Activated CD4-positive, alpha-beta memory T cell treated with anti-CD3 and anti-CD28 coated beads for 36 hours (primary cell): ENCODE data around the gene CLEC2A. TPM values are rescaled to one million over a fixed set of nuclear protein-coding genes. Genes with fewer than 3 reads are reported as not detected.
A peak's percentile ranks its signal among the peaks of the same experiment; 100 is the strongest.
"Not testable (repeated sequence)": the region's sequence is repeated elsewhere in the genome, so short reads cannot be mapped to it uniquely, and the experiment has no call there.

ENCODE experiments used
- CTCF ChIA-PET: fragments of 350-600 bp; sonication (Branson Sonifier 250); formaldehyde crosslinking; loops from one replicate; lab custom pipeline; 2021; ENCODE audit warnings: antibody characterized with exemption, inconsistent platforms; lab: Charles Lee
- POLR2A ChIA-PET: fragments of 350-600 bp; sonication (Branson Sonifier 250); formaldehyde crosslinking; loops from one replicate; lab custom pipeline; 2021; ENCODE audit warnings: antibody characterized with exemption; lab: Charles Lee
- DNase-seq: peaks from one replicate; pipeline ENCODE4 v3.0.0-alpha.2; 2020
- H3K27ac Mint-ChIP-seq: one replicate; pipeline ENCODE4 v1.8.0; 2021; ENCODE audit warnings: mixed read lengths
- H3K27me3 Mint-ChIP-seq: one replicate; pipeline ENCODE4 v1.8.0; 2021; ENCODE audit warnings: mixed read lengths
- H3K36me3 Mint-ChIP-seq: one replicate; pipeline ENCODE4 v1.8.0; 2021; ENCODE audit warnings: mixed read lengths
- H3K4me1 Mint-ChIP-seq: one replicate; pipeline ENCODE4 v1.8.0; 2021; ENCODE audit warnings: low read depth, mixed read lengths
- H3K4me3 Mint-ChIP-seq: one replicate; pipeline ENCODE4 v1.8.0; 2021; ENCODE audit warnings: mild to moderate bottlenecking, mixed read lengths
- H3K9me3 Mint-ChIP-seq: one replicate; pipeline ENCODE4 v1.8.0; 2021; ENCODE audit warnings: mixed read lengths
- intact Hi-C: fragments of 100-400 bp; cut with micrococcal nuclease; formaldehyde crosslinking; loops from one replicate; pipeline ENCODE4 v1.15.1; 2023
- total RNA-seq, 2 experiments: library from RNA; stranded (reverse); gene quantifications; one replicate each; pipeline ENCODE4 v1.2.3, GENCODE V29; 2021

The CLEC2A gene
- total RNA-seq, 2 experiments from 2014 or later = not detected

DNA sequence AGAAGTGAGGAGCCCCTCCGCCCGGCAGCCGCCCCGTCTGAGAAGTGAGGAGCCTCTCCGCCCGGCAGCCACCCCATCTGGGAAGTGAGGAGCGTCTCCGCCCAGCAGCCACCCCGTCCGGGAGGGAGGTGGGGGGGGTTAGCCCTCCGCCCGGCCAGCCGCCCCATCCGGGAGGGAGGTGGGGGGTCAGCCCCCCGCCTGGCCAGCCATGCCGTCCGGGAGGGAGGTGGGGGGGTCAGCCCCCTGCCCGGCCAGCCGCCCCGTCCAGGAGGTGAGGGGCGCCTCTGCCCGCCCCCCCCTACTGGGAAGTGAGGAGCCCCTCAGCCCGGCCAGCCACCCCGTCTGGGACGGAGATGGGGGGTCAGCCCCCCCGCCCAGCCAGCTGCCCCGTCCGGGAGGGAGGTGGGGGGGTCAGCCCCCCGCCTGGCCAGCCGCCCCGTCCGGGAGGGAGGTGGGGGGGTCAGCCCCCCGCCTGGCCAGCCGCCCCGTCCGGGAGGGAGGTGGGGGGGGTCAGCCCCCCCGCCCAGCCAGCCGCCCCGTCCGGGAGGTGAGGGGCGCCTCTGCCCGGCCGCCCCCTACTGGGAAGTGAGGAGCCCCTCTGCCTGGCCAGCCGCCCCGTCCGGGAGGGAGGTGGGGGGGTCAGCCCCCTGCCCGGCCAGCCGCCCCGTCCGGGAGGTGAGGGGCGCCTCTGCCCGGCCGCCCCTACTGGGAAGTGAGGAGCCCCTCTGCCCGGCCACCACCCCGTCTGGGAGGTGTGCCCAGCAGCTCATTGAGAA lies 21.0 kb upstream of the CLEC2A start:
- H3K27me3 Mint-ChIP-seq, POLR2A ChIA-PET, DNase-seq, H3K9me3 Mint-ChIP-seq, H3K27ac Mint-ChIP-seq, CTCF ChIA-PET, H3K36me3 Mint-ChIP-seq, H3K4me3 Mint-ChIP-seq, intact Hi-C loops: not testable (repeated sequence)
- peaks cover 46% of the 10 kb centered on the region for H3K4me1 Mint-ChIP-seq

DNA sequence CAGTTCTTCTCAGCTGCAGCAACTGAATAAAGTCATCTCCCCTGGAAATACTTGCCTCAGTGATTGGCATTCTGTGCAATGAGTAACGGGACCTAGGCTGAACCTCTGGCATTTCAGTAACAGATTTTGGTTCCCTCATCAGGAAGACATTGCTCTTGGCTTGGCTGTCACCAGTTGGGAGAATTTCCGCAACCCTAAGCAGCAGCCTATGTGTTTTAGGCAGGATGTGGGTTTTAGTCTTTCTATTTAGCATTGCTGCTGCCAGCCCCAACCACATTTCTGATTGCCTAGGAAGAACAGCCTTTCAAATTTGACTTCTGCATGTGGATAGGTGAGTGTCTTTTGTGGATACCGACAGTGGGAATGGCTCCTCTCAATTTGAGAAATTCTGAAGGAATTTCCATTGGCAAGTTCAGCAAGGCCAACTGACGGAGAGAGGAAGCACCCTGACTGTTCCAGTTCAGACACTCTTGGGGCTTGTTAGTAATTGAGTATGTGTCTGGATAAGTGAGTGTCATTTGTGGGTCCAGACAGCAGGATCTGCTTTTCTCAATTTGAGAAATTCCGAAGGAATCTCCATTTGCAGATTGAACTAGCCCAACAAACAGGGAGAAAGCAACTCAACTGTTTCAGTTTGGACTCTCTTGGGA lies 19.0 kb upstream of the CLEC2A start:
- ChIA-PET POLR2A (no interaction called here), CTCF (interaction anchor here (1.1 to 1.7 kb wide), 2 partner anchors 188 to 190 kb away, joined by 3 to 6 read pairs; no protein-coding TSS in a partner anchor)
- Mint-ChIP-seq H3K4me3 (no peak overlapping the region), H3K4me1 (peaks cover 38% of the 10 kb centered on the region), H3K9me3 (no peaks in the 10 kb centered on the region), H3K27me3 (no peaks in the 10 kb centered on the region), H3K27ac (peak overlapping the region; percentile 52), H3K36me3 (no peaks in the 10 kb centered on the region)
- DNase-seq = peak; percentile 57
- intact Hi-C loops = no loop called here

DNA sequence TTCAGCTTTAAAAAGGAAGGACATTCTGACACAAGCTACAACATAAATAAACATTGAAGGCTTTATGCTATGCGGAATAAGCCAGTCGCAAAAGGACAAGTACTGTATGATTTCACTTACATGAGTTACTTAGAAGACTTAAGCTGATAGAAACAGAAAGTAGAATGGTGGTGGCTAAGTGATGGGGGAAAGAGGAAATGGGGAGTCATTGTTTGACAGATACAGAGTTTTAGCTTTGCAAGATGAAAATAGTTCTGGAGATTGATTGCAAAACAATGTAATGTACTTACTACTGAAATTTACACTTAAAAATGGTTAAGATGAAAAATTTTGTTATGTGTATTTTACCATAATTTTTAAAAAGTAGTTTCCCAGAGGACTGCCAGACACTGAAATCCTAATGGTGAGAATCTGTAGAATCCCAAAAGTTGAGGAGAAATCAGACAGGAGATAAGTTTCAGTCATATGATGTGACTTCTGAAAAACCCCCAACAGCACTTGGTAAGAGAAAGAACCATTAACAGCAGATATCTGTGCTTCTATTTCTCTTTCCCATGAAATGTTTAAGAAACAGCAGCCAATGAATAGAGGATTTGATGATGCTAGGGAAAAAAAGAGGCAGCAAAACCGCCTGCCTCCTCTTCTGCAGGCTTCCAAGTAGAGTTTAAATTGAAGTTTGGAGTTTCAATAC lies 16.6 kb upstream of the CLEC2A start:
- intact Hi-C loops = loop anchor here (2.0 to 10.0 kb wide), 2 partner anchors 84 to 266 kb away; partner anchors contain the start of gene GABARAPL1
- H3K4me3 Mint-ChIP-seq = no peak overlapping the region
- no peaks in the 10 kb centered on the region for H3K9me3 Mint-ChIP-seq
- DNase-seq = no peak
- H3K27me3 Mint-ChIP-seq = no peaks in the 10 kb centered on the region
- no peak overlapping the region for H3K27ac Mint-ChIP-seq
- no peaks in the 10 kb centered on the region for H3K36me3 Mint-ChIP-seq
- CTCF ChIA-PET = interaction anchor here (0.6 to 1.0 kb wide), 2 partner anchors 190 to 192 kb away, joined by 3 read pairs; no protein-coding TSS in a partner anchor
- POLR2A ChIA-PET = interaction anchor here (0.9 kb wide), 1 partner anchor 42 kb away, joined by 3 read pairs; no protein-coding TSS in a partner anchor
- peaks cover 42% of the 10 kb centered on the region for H3K4me1 Mint-ChIP-seq

GRCh38 chr12:9947674-9948073 lies 15.5 kb upstream of the CLEC2A start:
- intact Hi-C loops = loop anchor here (2.0 to 10.0 kb wide), 2 partner anchors 83 to 267 kb away; partner anchors contain the start of gene GABARAPL1

GRCh38 chr12:9944391-9944790 lies 12.2 kb upstream of the CLEC2A start:
- ChIA-PET CTCF (interaction anchor here (0.9 to 1.0 kb wide), 2 partner anchors 66 to 194 kb away, joined by 4 read pairs; no protein-coding TSS in a partner anchor), POLR2A (no interaction called here)
- intact Hi-C loops = loop anchor here (5.0 to 10.0 kb wide), 3 partner anchors 68 to 270 kb away; partner anchors contain the start of genes CLEC12B and GABARAPL1
- H3K36me3 Mint-ChIP-seq = no peaks in the 10 kb centered on the region
- no peaks in the 10 kb centered on the region for H3K9me3 Mint-ChIP-seq
- peaks cover 3% of the 10 kb centered on the region for H3K27me3 Mint-ChIP-seq
- DNase-seq = no peak
- H3K27ac Mint-ChIP-seq = no peak overlapping the region
- peak overlapping the region; percentile 2 for H3K4me3 Mint-ChIP-seq
- peaks cover 32% of the 10 kb centered on the region for H3K4me1 Mint-ChIP-seq

More at GRCh38 chr12:9947674-9948073, 15.5 kb upstream of the CLEC2A start:
- no peaks in the 10 kb centered on the region for H3K9me3 Mint-ChIP-seq
- no peak for DNase-seq
- H3K27ac Mint-ChIP-seq = no peak overlapping the region
- CTCF ChIA-PET = interaction anchor here (0.9 kb wide), 1 partner anchor 204 kb away, joined by 3 read pairs; no protein-coding TSS in a partner anchor
- H3K27me3 Mint-ChIP-seq = peaks cover 3% of the 10 kb centered on the region
- H3K4me1 Mint-ChIP-seq = peaks cover 47% of the 10 kb centered on the region
- no peak overlapping the region for H3K4me3 Mint-ChIP-seq
- POLR2A ChIA-PET = no interaction called here
- H3K36me3 Mint-ChIP-seq = no peaks in the 10 kb centered on the region

- peak overlapping the region; percentile 79 for H3K4me3 Mint-ChIP-seq
- H3K27me3 Mint-ChIP-seq = peaks cover 4% of the 10 kb centered on the region
- intact Hi-C loops = loop anchor here (5.0 to 10.0 kb wide), 3 partner anchors 69 to 272 kb away; partner anchors contain the start of genes CLEC12B and GABARAPL1
- POLR2A ChIA-PET = no interaction called here
- DNase-seq = peak; percentile 72
- H3K36me3 Mint-ChIP-seq = no peaks in the 10 kb centered on the region
- H3K27ac Mint-ChIP-seq = peak overlapping the region; percentile 35
- H3K4me1 Mint-ChIP-seq = peaks cover 20% of the 10 kb centered on the region
- no peaks in the 10 kb centered on the region for H3K9me3 Mint-ChIP-seq
- CTCF ChIA-PET = no interaction called here
Observed at GRCh38 chr12:9943240-9943639, 11.1 kb upstream of the CLEC2A start.

DNA sequence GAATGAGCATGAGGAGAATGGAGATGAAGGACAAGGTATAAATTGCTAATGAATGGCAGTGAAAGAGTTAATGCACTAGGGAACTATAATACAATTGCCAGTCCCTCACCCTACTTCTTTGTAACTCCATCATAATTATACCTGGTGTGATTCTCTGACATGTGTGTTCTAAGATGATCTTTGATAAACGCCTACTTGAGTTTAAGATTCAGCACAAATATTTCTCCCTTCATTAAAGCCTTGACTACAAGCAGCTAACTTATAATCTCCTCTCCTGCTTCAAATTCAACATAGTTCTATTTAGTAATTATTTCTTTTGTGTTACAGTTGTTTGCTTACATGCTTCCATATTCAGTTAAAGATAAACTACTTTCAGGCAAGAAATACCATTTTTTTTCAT lies 9.7 kb upstream of the CLEC2A start:
- CTCF ChIA-PET = interaction anchor here (0.8 to 2.9 kb wide), 3 partner anchors 68 to 192 kb away, joined by 3 to 16 read pairs (median 4); partner anchors contain the start of gene CLEC12B
- H3K9me3 Mint-ChIP-seq = no peaks in the 10 kb centered on the region
- no peak for DNase-seq
- H3K4me3 Mint-ChIP-seq = no peak overlapping the region
- H3K36me3 Mint-ChIP-seq = no peaks in the 10 kb centered on the region
- peaks cover 16% of the 10 kb centered on the region for H3K4me1 Mint-ChIP-seq
- H3K27me3 Mint-ChIP-seq = peaks cover 4% of the 10 kb centered on the region
- intact Hi-C loops = loop anchor here (5.0 to 10.0 kb wide), 3 partner anchors 70 to 273 kb away; partner anchors contain the start of genes CLEC12B and GABARAPL1
- POLR2A ChIA-PET = no interaction called here
- no peak overlapping the region for H3K27ac Mint-ChIP-seq

- Mint-ChIP-seq H3K36me3 (no peaks in the 10 kb centered on the region), H3K27ac (no peak overlapping the region), H3K4me3 (no peak overlapping the region), H3K9me3 (no peaks in the 10 kb centered on the region), H3K4me1 (peaks cover 16% of the 10 kb centered on the region), H3K27me3 (peaks cover 4% of the 10 kb centered on the region)
- no peak for DNase-seq
- intact Hi-C loops = loop anchor here (1.0 to 10.0 kb wide), 4 partner anchors 72 to 274 kb away; partner anchors contain the start of genes CLEC12B and GABARAPL1
- ChIA-PET CTCF (interaction anchor here (0.6 to 2.9 kb wide), 16 partner anchors 15 to 214 kb away, joined by 3 to 17 read pairs (median 4); no protein-coding TSS in a partner anchor), POLR2A (no interaction called here)
Observed at GRCh38 chr12:9940375-9940774, 8.2 kb upstream of the CLEC2A start.

- peaks cover 1% of the 10 kb centered on the region for H3K27me3 Mint-ChIP-seq
- ChIA-PET POLR2A (no interaction called here), CTCF (no interaction called here)
- H3K36me3 Mint-ChIP-seq = no peaks in the 10 kb centered on the region
- no peak overlapping the region for H3K27ac Mint-ChIP-seq
- no peak overlapping the region for H3K4me3 Mint-ChIP-seq
- H3K4me1 Mint-ChIP-seq = peaks cover 2% of the 10 kb centered on the region
- H3K9me3 Mint-ChIP-seq = no peaks in the 10 kb centered on the region
- intact Hi-C loops = no loop called here
- no peak for DNase-seq
Observed at GRCh38 chr12:9936591-9936990, 4.4 kb upstream of the CLEC2A start.

GRCh38 chr12:9935026-9935425 lies 2.9 kb upstream of the CLEC2A start:
- CTCF ChIA-PET = interaction anchor here (1.2 to 1.7 kb wide), 2 partner anchors 10 to 121 kb away, joined by 3 to 5 read pairs; no protein-coding TSS in a partner anchor
- H3K27ac Mint-ChIP-seq = no peak overlapping the region
- DNase-seq = no peak
- no peaks in the 10 kb centered on the region for H3K4me1 Mint-ChIP-seq
- no peaks in the 10 kb centered on the region for H3K9me3 Mint-ChIP-seq
- no peaks in the 10 kb centered on the region for H3K36me3 Mint-ChIP-seq
- no peak overlapping the region for H3K4me3 Mint-ChIP-seq
- peaks cover 4% of the 10 kb centered on the region for H3K27me3 Mint-ChIP-seq
- intact Hi-C loops = no loop called here
- POLR2A ChIA-PET = no interaction called here

DNA sequence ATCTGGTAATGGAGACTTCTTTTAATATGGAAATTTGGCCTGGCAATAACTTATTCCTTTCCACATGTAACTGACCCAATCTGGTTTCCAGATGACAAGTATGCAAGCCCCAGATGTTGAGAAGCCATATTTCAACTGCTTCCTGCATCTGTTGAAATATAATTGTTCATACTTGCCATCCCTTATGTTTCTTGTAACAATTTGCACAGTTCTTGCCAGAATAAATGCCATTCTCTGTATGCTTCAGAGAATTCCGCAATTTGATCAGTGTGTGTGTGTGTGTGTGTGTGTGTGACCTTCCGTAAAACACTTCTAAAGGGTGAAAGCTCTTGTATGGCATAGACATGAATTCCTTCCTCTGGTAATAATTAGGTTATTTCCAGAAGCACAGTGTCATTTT lies 1.8 kb upstream of the CLEC2A start:
- Mint-ChIP-seq H3K4me3 (no peak overlapping the region), H3K4me1 (no peaks in the 10 kb centered on the region), H3K27me3 (peaks cover 4% of the 10 kb centered on the region), H3K9me3 (no peaks in the 10 kb centered on the region), H3K27ac (no peak overlapping the region), H3K36me3 (no peaks in the 10 kb centered on the region)
- no peak for DNase-seq
- POLR2A ChIA-PET = interaction anchor here (0.6 kb wide), 1 partner anchor 105 kb away, joined by 4 read pairs; no protein-coding TSS in a partner anchor
- CTCF ChIA-PET = interaction anchor here (1.2 to 1.7 kb wide), 2 partner anchors 9 to 120 kb away, joined by 3 to 5 read pairs; no protein-coding TSS in a partner anchor
- intact Hi-C loops = no loop called here
